PC-9 (cell line): Measurements from ENCODE around the gene PHYH.

Source experiments
- CTCF ChIP-seq: fragments of 200-600 bp; sonication (generic); conservative IDR thresholded peaks from 2 replicates; pipeline ENCODE4 v1.6.1; 2017; ENCODE audit warnings: mixed run types, antibody characterized with exemption, mild to moderate bottlenecking, moderate library complexity
- EZH2 ChIP-seq: fragments of 200-600 bp; sonication (generic); IDR thresholded peaks from 2 replicates; pipeline ENCODE4 v1.8.0; 2017; ENCODE audit warnings: antibody characterized with exemption, low read depth

- TF ChIP-seq CTCF (no peak), EZH2 (no peak)
Observed at GRCh38 chr10:13302821-13303555, 3.1 kb upstream of the PHYH start.
